ENCODE measurements around the gene TNNC2. TPM values are rescaled to one million over a fixed set of nuclear protein-coding genes. Genes with fewer than 3 reads are reported as not detected.
A peak's percentile ranks its signal among the peaks of the same experiment; 100 is the strongest.

TNNC2 gene
- total and polyA plus RNA-seq, 2 donors from 2014 or later: 1.9 TPM; not detected in 1

- Histone ChIP-seq H3K4me3 (ENCODE audit: low read length in 3 of 3) (peak overlapping the region in 1 of 3 donors; percentile 6), H3K36me3 (ENCODE audit: control insufficient read depth in 2 of 3, insufficient read depth in 3 of 3, low read length in 3 of 3) (peaks cover 8 to 21% (median 20%) of the 10 kb centered on the region in 3 donors), H3K9ac (ENCODE audit: low read length in 3 of 3) (no peak overlapping the region), H3K9me3 (ENCODE audit: control insufficient read depth in 2 of 3, insufficient read depth in 1 of 3, low read length in 3 of 3) (no peaks in the 10 kb centered on the region), H3K27ac (ENCODE audit: low read depth in 2 of 2, low read length in 2 of 2) (no peak overlapping the region), H3K27me3 (ENCODE audit: control insufficient read depth, insufficient read depth, low read length) (no peaks in the 10 kb centered on the region), H3K4me1 (ENCODE audit: control insufficient read depth in 2 of 3, insufficient read depth in 2 of 3, low read depth in 1 of 3, low read length in 3 of 3) (peaks cover 0 to 5% (median 0%) of the 10 kb centered on the region in 3 donors)
- DNase-seq: no peak
- no peak for TF ChIP-seq CTCF (IDR thresholded peaks at IDR 0.05; ENCODE audit: borderline replicate concordance, extremely low read depth, insufficient read depth)
- intact Hi-C loops (cut with DNase I): no loop called here
- FAIRE-seq: no peak
Observed at GRCh38 chr20:45813489-45813888, 13.6 kb downstream of the TNNC2 start.

- Histone ChIP-seq H3K9me3 (ENCODE audit: control insufficient read depth in 2 of 3, insufficient read depth in 1 of 3, low read length in 3 of 3) (no peaks in the 10 kb centered on the region), H3K4me1 (ENCODE audit: control insufficient read depth in 2 of 3, insufficient read depth in 2 of 3, low read depth in 1 of 3, low read length in 3 of 3) (peaks cover 0 to 5% (median 0%) of the 10 kb centered on the region in 3 donors), H3K27me3 (ENCODE audit: control insufficient read depth, insufficient read depth, low read length) (no peaks in the 10 kb centered on the region), H3K27ac (ENCODE audit: low read depth in 2 of 2, low read length in 2 of 2) (no peak overlapping the region), H3K36me3 (ENCODE audit: control insufficient read depth in 2 of 3, insufficient read depth in 3 of 3, low read length in 3 of 3) (peaks cover 8 to 21% (median 21%) of the 10 kb centered on the region in 3 donors), H3K9ac (ENCODE audit: low read length in 3 of 3) (peak overlapping the region in 1 of 3 donors; percentile 1), H3K4me3 (ENCODE audit: low read length in 3 of 3) (peak overlapping the region in 2 of 3 donors; percentile 44 to 49)
- DNase-seq: no peak
- FAIRE-seq: no peak
- intact Hi-C loops (cut with DNase I): no loop called here
- no peak for TF ChIP-seq CTCF (IDR thresholded peaks at IDR 0.05; ENCODE audit: borderline replicate concordance, extremely low read depth, insufficient read depth)
Observed at GRCh38 chr20:45813006-45813340, 14.1 kb downstream of the TNNC2 start.

- H3K27ac ChIP-seq (ENCODE audit: low read depth in 2 of 2, low read length in 2 of 2): no peak within 1 kb of the TSS
- intact Hi-C loops (cut with DNase I): no loop called here
- peak within 1 kb of the TSS; percentile 49 to 65 (median 54) for H3K4me3 ChIP-seq (ENCODE audit: low read length in 3 of 3)
- DNase-seq (peak; percentile 98 to 100 (median 99)), FAIRE-seq (peak; percentile 98)
- H3K9ac ChIP-seq (ENCODE audit: low read length in 3 of 3): peak within 1 kb of the TSS in 1 of 3 donors; percentile 24
- H3K36me3 ChIP-seq (ENCODE audit: control insufficient read depth in 2 of 3, insufficient read depth in 3 of 3, low read length in 3 of 3): peaks cover 8 to 21% (median 21%) of the 10 kb centered on the region in 3 donors
- H3K27me3 ChIP-seq (ENCODE audit: control insufficient read depth, insufficient read depth, low read length): no peaks in the 10 kb centered on the region
- peaks cover 0 to 5% (median 0%) of the 10 kb centered on the region in 3 donors for H3K4me1 ChIP-seq (ENCODE audit: control insufficient read depth in 2 of 3, insufficient read depth in 2 of 3, low read depth in 1 of 3, low read length in 3 of 3)
- H3K9me3 ChIP-seq (ENCODE audit: control insufficient read depth in 2 of 3, insufficient read depth in 1 of 3, low read length in 3 of 3): no peaks in the 10 kb centered on the region
- no peak for TF ChIP-seq CTCF (IDR thresholded peaks at IDR 0.05; ENCODE audit: borderline replicate concordance, extremely low read depth, insufficient read depth)
Observed at GRCh38 chr20:45812157-45813005, 14.7 kb downstream of the TNNC2 start, which contains the start of gene UBE2C. TSS of gene UBE2C (plus strand) at chr20:45812644. CDS start at chr20:45812696, 52 bp downstream.

Data from kidney (tissue), 14 donors.